Lower leg skin (tissue), 4 donors: ENCODE measurements around the gene ADARB1. TPM values are rescaled to one million over a fixed set of nuclear protein-coding genes. Genes with fewer than 3 reads are reported as not detected.

Source experiments
- DNase-seq, 2 donors: peaks; one replicate each; pipeline ENCODE4 v3.0.0-alpha.2; 2019; ENCODE audit warnings: low spot score in 2 of 2
- H3K4me3 ChIP-seq: fragments of 200-600 bp; sonication (generic); 2 replicates; pipeline ENCODE4 v1.5.1; 2017; ENCODE audit warnings: mild to moderate bottlenecking, low read depth; ENCODE audit not compliant: poor library complexity, severe bottlenecking
- POLR2A ChIP-seq, 2 donors: fragments of 450-650 bp; IDR thresholded peaks; one replicate each; pipeline ENCODE4 v1.6.1; 2016 to 2017; ENCODE audit warnings: antibody characterized with exemption in 2 of 2, mild to moderate bottlenecking in 1 of 2, moderate library complexity in 1 of 2
- WGBS, 2 donors: methylation state at CpG; one replicate each; pipeline ENCODE4 v1.1.5; 2018; 5-methylcytosine and 5-hydroxymethylcytosine counted together
- intact Hi-C: fragments of 100-400 bp; cut with DNase I; formaldehyde crosslinking; loops from one replicate; pipeline ENCODE4 v1.15.0; 2023; ENCODE audit warnings: low total_unique reads
- total RNA-seq, 4 donors: library from RNA; depleted of rRNA; stranded (reverse); fragments of >200 nt; gene quantifications; one replicate each; pipeline ENCODE4 v1.1.0, GENCODE V29; 2016
- TF ChIP-seq, protein P1 (sequence below), 3 donors: fragments of 450-650 bp; IDR thresholded peaks; one replicate each; pipeline ENCODE4 v1.5.1; 2016; ENCODE audit warnings: antibody characterized with exemption in 3 of 3, mild to moderate bottlenecking in 3 of 3, moderate library complexity in 2 of 3

ADARB1 gene
- total RNA-seq, 4 donors from 2014 or later: 14.6 to 21.9 (median 16.6) TPM

DNA sequence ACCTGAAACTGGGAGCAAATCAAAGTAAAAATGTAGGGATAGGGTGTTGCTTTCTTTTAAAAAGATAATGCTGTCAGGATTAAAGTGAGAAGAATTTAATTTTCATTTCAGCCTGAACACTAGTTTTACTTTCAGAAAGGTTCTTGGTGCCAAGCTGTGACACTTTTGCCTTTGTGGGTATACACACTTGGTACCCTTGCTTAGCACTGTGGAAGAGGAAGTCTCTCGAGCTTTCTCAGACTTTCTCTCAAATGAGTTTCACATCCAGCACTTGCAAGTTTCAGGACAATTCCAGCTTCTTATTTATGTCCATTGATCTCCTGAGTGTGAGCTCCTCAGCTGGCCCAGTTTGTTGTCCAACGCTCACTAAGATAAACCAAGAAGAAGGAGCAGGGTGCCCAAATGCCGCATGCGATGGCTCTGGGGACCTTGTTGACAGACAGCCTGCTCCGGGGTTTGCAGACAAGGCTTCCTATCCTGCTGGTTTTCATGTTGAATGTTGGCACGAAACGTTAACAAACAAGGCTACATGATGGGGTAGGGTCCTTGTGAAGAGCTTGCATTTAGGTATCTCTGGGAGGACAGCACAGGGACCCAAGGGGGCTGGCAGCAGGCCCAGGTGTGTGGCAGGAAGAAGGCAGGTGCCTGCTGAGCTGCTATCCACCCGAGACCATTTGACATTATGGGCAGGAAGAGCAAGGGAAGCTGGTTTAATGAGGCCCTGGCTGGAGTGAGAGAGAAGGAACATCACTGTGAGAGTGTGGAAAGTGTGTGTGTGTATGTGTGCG lies 133.7 kb downstream of the ADARB1 start:
- no peak overlapping the region for H3K4me3 ChIP-seq
- WGBS, 2 donors: 87 to 89% methylated on average over 9 of the region's 9 CpGs
- intact Hi-C loops: no loop called here
- TF ChIP-seq, protein P1, sequence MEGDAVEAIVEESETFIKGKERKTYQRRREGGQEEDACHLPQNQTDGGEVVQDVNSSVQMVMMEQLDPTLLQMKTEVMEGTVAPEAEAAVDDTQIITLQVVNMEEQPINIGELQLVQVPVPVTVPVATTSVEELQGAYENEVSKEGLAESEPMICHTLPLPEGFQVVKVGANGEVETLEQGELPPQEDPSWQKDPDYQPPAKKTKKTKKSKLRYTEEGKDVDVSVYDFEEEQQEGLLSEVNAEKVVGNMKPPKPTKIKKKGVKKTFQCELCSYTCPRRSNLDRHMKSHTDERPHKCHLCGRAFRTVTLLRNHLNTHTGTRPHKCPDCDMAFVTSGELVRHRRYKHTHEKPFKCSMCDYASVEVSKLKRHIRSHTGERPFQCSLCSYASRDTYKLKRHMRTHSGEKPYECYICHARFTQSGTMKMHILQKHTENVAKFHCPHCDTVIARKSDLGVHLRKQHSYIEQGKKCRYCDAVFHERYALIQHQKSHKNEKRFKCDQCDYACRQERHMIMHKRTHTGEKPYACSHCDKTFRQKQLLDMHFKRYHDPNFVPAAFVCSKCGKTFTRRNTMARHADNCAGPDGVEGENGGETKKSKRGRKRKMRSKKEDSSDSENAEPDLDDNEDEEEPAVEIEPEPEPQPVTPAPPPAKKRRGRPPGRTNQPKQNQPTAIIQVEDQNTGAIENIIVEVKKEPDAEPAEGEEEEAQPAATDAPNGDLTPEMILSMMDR (IDR thresholded peaks at IDR 0.05): no peak
- no peak for TF ChIP-seq POLR2A (IDR thresholded peaks at IDR 0.05)
- no peak for DNase-seq

- TF ChIP-seq POLR2A (IDR thresholded peaks at IDR 0.05): no peak
- TF ChIP-seq, protein P1 (IDR thresholded peaks at IDR 0.05): no peak
- intact Hi-C loops: no loop called here
- H3K4me3 ChIP-seq: no peak overlapping the region
- DNase-seq: no peak
- 72 to 78% methylated on average over 6 of the region's 6 CpGs for WGBS, 2 donors
Observed at GRCh38 chr21:45208627-45208951, 134.2 kb downstream of the ADARB1 start.

GRCh38 chr21:45209046-45209445 lies 134.7 kb downstream of the ADARB1 start:
- intact Hi-C loops: no loop called here
- H3K4me3 ChIP-seq: no peak overlapping the region
- DNase-seq: no peak
- TF ChIP-seq, protein P1 (IDR thresholded peaks at IDR 0.05): no peak
- no peak for TF ChIP-seq POLR2A (IDR thresholded peaks at IDR 0.05)
- whole genome bisulfite sequencing, 2 donors: 69 to 71% methylated on average over 3 of the region's 3 CpGs

DNA sequence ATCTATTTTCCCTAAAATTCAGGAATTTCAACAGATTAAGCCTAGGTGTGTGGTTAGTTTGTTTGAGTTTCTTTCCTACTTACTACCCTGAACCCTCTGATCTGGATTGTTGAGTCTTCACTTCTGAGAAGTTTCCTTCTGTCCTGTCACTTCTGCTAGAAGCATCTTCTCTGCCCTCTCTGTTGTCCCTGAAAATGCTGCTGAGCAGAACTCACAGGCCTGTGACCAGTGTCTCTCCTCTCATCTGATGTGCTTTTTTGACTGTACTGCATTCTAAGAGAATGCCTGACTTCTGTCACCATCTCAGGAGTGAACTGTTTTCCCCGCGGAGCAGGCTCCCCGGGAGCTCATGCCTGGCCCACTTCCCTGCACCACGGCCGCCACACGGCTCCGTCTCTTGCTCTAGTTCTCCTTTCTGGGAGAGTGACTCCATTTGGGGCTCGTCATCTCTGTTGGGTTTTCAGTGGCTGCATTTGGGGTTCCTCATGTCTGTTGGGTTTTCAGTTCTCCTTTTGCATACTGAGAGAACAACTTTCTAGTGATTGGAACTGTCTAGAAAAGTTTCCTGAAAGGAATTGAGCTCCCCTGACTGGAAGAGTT lies 135.4 kb downstream of the ADARB1 start:
- H3K4me3 ChIP-seq: no peak overlapping the region
- intact Hi-C loops: no loop called here
- TF ChIP-seq, protein P1 (IDR thresholded peaks at IDR 0.05): no peak
- no peak for TF ChIP-seq POLR2A (IDR thresholded peaks at IDR 0.05)
- 76 to 88% methylated on average over 8 of the region's 8 CpGs for WGBS, 2 donors
- no peak for DNase-seq

DNA sequence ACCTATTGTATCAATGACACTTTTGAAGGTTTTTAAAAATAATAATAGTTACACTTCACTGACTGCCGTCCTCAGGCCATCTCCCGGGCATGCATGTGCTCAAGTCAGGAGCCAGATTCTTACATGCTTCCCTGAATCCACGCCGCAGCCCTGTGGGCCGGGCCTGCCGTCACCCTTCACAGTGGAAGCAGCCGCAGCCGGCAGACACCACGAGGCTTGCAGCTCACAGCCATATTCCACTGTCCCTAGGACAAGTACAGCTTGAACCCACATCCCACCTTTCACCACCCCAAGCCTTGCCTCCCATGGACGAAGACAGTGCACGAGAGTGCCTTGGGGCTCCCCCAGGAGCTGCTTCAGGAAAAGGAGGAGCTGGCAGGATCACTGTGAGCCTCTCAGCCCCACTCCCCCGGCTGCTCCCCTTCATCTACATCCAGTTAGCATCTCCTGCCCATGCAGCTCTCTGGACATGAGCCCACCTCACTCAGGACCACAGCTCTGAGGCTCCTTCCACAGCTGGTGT lies 136.1 kb downstream of the ADARB1 start:
- intact Hi-C loops: no loop called here
- TF ChIP-seq, protein P1 (IDR thresholded peaks at IDR 0.05): no peak
- TF ChIP-seq POLR2A (IDR thresholded peaks at IDR 0.05): no peak
- 88 to 98% methylated on average over 12 of the region's 12 CpGs for WGBS, 2 donors
- no peak for DNase-seq
- H3K4me3 ChIP-seq: no peak overlapping the region
